KMS-11 (cell line): Measurements from ENCODE around the gene ANKLE2.

Source experiments
- H2AFZ ChIP-seq: fragments of 200-600 bp; sonication (generic); 2 replicates; pipeline ENCODE4 v1.6.1; 2016; ENCODE audit warnings: antibody characterized with exemption, mixed run types, low read depth
- H3K27ac ChIP-seq: fragments of 200-600 bp; sonication (generic); 2 replicates; pipeline ENCODE4 v1.6.1; 2016; ENCODE audit warnings: mild to moderate bottlenecking, mixed run types
- H3K27me3 ChIP-seq: fragments of 200-600 bp; sonication (generic); 2 replicates; pipeline ENCODE4 v1.6.1; 2017; ENCODE audit warnings: mild to moderate bottlenecking, low read depth, mixed run types, moderate library complexity; ENCODE audit not compliant: insufficient read depth
- H3K36me3 ChIP-seq: fragments of 200-600 bp; sonication (generic); 2 replicates; pipeline ENCODE4 v1.6.1; 2017; ENCODE audit warnings: mild to moderate bottlenecking, mixed run types; ENCODE audit not compliant: insufficient read depth
- H3K4me1 ChIP-seq: fragments of 200-600 bp; sonication (generic); 2 replicates; pipeline ENCODE4 v1.6.1; 2016; ENCODE audit warnings: mild to moderate bottlenecking, low read depth, mixed run types; ENCODE audit not compliant: poor library complexity, severe bottlenecking
- H3K4me2 ChIP-seq: fragments of 200-600 bp; sonication (generic); 2 replicates; pipeline ENCODE4 v1.7.0; 2016; ENCODE audit warnings: mild to moderate bottlenecking, mixed run types
- H3K4me3 ChIP-seq: fragments of 200-600 bp; sonication (generic); IDR thresholded peaks from 2 replicates; pipeline ENCODE4 v1.6.1; 2017; ENCODE audit warnings: low read depth, low read length, mixed read lengths; ENCODE audit not compliant: insufficient read depth
- H3K79me2 ChIP-seq: fragments of 200-600 bp; sonication (generic); 2 replicates; pipeline ENCODE4 v1.6.1; 2016; ENCODE audit warnings: low read depth, mixed run types; ENCODE audit not compliant: insufficient read depth
- H3K9ac ChIP-seq: fragments of 200-600 bp; sonication (generic); 2 replicates; pipeline ENCODE4 v1.6.1; 2016; ENCODE audit warnings: mild to moderate bottlenecking, mixed run types
- H4K20me1 ChIP-seq: fragments of 200-600 bp; sonication (generic); 2 replicates; pipeline ENCODE4 v1.6.1; 2016; ENCODE audit warnings: mild to moderate bottlenecking, mixed run types; ENCODE audit not compliant: insufficient read depth
- TF ChIP-seq, protein P1 (sequence below): fragments of 200-600 bp; sonication (generic); conservative IDR thresholded peaks from 2 replicates; pipeline ENCODE4 v1.6.1; 2017; ENCODE audit warnings: low read depth, mild to moderate bottlenecking, antibody characterized with exemption, low read length, moderate library complexity, mixed read lengths

ANKLE2 gene

DNA sequence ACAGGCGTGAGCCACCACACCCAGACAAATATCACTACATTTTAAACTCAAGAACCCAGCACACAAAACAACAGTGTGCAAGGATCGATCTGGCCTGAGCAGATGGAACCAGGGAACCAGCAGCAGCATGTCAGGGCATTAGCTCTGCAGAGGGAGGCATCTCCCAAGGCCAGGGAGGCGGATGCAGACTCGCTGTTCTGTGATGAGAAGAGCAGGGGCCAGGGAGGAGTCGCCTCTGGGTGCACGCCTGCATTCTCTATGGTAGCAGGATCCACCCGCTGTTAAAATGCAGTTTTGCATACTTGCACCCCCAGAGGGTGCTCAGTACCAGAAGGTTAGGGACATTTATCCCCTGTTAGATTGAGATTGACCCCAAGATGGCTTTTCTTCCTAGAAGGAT, 33.1 kb downstream of the ANKLE2 start:
- Histone ChIP-seq H3K36me3 (no peaks in the 10 kb centered on the region), H4K20me1 (no peaks in the 10 kb centered on the region), H3K9ac (no peak overlapping the region), H3K79me2 (no peaks in the 10 kb centered on the region), H3K4me1 (no peaks in the 10 kb centered on the region), H3K4me3 (no peak overlapping the region), H3K27me3 (no peaks in the 10 kb centered on the region), H3K27ac (no peak overlapping the region), H2AFZ (no peak overlapping the region), H3K4me2 (no peak overlapping the region)
- TF ChIP-seq, protein P1, sequence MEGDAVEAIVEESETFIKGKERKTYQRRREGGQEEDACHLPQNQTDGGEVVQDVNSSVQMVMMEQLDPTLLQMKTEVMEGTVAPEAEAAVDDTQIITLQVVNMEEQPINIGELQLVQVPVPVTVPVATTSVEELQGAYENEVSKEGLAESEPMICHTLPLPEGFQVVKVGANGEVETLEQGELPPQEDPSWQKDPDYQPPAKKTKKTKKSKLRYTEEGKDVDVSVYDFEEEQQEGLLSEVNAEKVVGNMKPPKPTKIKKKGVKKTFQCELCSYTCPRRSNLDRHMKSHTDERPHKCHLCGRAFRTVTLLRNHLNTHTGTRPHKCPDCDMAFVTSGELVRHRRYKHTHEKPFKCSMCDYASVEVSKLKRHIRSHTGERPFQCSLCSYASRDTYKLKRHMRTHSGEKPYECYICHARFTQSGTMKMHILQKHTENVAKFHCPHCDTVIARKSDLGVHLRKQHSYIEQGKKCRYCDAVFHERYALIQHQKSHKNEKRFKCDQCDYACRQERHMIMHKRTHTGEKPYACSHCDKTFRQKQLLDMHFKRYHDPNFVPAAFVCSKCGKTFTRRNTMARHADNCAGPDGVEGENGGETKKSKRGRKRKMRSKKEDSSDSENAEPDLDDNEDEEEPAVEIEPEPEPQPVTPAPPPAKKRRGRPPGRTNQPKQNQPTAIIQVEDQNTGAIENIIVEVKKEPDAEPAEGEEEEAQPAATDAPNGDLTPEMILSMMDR, result no peak

DNA sequence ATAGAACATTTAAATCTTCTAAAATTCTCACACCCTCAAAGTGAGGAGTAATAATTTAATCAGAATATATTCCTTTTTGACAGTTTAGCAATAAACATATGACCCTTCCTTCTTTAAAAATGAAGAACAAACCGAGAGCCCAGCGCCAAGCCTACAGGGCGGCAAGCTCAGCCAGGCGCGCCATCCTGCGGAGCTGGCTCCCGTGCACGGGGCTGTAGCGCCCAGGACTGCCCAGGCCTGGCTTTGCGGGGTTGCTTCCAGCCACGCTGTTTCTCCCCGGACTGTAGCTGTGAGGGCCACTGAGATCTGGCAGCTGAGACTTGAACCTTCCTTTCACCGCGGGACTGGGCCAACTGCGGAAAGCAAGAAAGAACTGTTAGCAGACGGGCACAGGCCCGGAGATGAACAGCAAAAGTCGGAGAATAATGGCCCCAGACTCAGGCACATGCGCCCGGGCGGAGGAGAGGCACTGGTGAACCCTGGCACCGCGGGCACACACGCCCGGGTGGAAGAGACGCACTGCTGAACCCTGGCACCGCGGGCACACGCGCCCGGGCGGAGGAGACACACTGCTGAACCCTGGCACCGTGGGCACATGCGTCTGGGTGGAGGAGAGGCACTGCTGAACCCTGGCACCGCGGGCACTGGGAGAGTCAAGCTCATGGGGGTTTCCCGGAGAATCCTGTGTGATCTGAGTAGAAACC, 34.4 kb downstream of the ANKLE2 start:
- Histone ChIP-seq H3K27me3 (no peaks in the 10 kb centered on the region), H2AFZ (no peak overlapping the region), H4K20me1 (no peaks in the 10 kb centered on the region), H3K4me2 (no peak overlapping the region), H3K4me3 (no peak overlapping the region), H3K79me2 (no peaks in the 10 kb centered on the region), H3K27ac (no peak overlapping the region), H3K4me1 (no peaks in the 10 kb centered on the region), H3K36me3 (no peaks in the 10 kb centered on the region), H3K9ac (no peak overlapping the region)
- TF ChIP-seq, protein P1, result no peak

DNA sequence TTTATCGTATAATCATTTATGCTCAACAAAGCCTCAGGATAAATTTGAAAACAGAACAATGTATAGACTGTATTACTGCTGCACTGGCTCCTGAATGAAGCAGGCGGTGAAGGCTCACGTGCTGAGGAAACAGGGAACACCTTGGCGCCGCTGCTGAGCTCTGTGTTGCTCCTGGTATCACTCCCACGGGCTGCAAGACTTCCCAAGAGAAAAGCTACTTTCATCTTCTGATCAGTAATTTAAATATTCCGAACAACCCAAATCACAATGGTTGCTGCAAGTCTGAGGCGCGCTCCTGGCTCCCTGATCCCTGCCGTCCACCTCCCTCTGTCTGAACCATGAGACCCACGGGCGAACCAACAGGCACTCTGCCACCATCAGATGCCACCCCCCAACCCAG, 35.2 kb downstream of the ANKLE2 start:
- Histone ChIP-seq H4K20me1 (no peaks in the 10 kb centered on the region), H2AFZ (no peak overlapping the region), H3K27ac (no peak overlapping the region), H3K27me3 (no peaks in the 10 kb centered on the region), H3K4me2 (no peak overlapping the region), H3K9ac (no peak overlapping the region), H3K79me2 (no peaks in the 10 kb centered on the region), H3K4me1 (no peaks in the 10 kb centered on the region), H3K4me3 (no peak overlapping the region), H3K36me3 (no peaks in the 10 kb centered on the region)
- TF ChIP-seq, protein P1, result no peak

DNA sequence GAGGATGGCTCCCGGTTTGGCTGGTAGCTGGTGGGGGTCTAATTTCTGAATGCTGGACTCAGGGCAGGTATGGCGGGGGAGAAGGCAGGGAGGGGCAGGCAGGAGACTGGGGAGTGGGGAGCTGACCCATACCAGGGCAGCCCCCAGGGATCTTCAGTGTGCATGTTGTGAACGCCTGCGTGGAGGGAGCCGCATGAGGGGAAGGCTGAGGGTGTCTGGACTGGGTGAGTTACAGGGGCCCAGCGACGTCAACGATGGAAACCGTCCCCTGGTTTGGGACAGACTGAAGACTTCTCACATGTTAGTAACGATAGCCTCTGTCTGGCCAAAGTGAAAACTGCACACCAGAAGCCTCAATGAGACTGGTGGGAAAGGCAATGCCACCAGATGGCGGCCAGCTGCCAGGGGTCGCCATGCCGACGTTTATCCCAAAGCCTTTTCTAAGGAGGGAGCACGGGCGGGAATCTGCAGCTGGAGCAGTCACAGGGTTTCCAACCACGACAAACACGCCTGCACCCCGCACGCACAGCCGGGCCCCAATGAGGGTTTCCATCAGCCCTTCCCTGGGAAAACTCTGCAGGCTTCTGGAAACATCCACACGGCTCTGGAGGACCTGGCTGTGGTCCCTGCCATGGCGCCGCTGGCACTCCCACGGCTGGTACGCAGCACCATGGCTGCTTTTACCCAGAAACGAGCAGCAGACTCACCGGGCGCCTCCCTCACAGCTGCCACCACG, 37.0 kb downstream of the ANKLE2 start:
- no peaks in the 10 kb centered on the region for H3K79me2 ChIP-seq
- no peaks in the 10 kb centered on the region for H4K20me1 ChIP-seq
- H3K27ac ChIP-seq, result no peak overlapping the region
- H2AFZ ChIP-seq, result no peak overlapping the region
- H3K27me3 ChIP-seq, result no peaks in the 10 kb centered on the region
- no peak overlapping the region for H3K4me2 ChIP-seq
- TF ChIP-seq, protein P1, result no peak
- H3K9ac ChIP-seq, result no peak overlapping the region
- no peaks in the 10 kb centered on the region for H3K4me1 ChIP-seq
- H3K4me3 ChIP-seq, result no peak overlapping the region
- no peaks in the 10 kb centered on the region for H3K36me3 ChIP-seq
